HG03520 (cell line): ENCODE measurements around the gene SCG5.

ENCODE experiments used
- ATAC-seq: cut with Tn5 transposase; IDR thresholded peaks from one replicate; pipeline ENCODE4 v1.9.1; 2021; ENCODE audit warnings: mild to moderate bottlenecking, moderate library complexity; ENCODE audit not compliant: unreplicated experiment

The SCG5 gene

DNA sequence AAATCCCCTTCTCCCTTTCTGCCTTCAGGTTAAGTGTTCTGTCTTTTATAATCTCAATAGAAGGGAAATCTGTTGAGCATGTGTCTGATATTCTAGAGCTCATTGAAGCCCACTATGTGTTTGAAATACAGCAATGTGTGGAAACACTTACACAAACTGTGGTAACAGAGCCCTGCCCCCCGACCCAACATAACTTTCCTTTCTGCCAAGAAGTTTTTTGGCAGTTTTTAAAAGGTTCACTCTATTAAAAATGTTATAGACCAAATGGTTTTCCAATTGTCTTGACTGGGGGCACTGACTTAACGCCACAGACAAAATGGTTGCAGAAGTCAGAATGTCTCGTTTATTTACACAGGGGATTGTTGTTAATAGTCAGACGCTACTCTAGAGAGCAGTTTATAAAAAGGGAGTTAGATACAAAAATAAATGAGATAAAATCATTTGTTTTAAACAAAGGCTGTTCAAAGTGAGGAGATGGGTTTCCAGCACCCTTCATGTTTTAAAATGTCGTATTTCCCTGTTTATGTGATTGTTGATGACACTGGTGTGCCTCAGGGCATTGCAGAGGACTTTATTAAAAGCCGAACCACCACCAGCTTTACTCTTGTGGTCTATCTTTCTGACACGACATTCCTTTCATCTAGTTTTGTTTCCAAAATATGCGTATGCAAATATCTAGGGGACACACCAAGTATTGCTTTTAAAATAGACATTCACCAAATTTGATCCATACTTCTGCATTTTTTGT is 49.6 kb downstream of the SCG5 start:
- no peak for ATAC-seq

DNA sequence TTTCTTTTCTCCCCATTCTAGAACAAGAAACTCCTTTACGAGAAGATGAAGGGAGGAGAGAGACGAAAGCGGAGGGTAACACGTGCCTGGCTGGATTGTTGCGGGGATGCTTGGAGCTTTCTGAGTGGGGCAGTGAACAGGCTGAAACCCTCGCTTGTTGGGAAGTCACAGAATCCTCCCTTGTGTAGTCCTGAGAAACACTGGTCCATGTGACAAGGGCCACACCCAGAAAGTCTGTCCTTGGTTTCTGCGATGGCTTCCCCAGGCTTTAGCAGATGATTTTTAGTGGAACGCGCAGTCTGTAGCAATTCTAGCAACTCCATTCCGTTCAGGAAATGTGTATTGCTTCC is 50.2 kb downstream of the SCG5 start:
- no peak for ATAC-seq

DNA sequence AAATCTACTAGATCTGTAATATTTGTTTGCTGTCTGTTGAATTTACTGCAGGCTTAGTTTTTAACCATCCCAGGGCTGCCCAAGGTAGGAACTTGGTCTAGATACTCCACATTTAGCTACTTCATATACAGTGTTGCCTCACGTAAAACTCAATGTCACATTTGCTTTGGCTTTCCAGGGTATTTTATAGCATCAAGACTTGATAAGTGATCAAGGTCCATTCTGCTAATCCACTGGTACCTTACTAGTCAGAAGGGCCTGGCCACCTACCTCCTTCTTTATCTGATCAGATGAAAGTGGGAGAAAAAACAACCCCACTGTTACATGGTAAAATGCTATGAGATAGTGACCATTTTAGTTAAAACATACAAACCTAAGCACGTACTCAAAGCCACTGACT is 50.8 kb downstream of the SCG5 start:
- no peak for ATAC-seq

DNA sequence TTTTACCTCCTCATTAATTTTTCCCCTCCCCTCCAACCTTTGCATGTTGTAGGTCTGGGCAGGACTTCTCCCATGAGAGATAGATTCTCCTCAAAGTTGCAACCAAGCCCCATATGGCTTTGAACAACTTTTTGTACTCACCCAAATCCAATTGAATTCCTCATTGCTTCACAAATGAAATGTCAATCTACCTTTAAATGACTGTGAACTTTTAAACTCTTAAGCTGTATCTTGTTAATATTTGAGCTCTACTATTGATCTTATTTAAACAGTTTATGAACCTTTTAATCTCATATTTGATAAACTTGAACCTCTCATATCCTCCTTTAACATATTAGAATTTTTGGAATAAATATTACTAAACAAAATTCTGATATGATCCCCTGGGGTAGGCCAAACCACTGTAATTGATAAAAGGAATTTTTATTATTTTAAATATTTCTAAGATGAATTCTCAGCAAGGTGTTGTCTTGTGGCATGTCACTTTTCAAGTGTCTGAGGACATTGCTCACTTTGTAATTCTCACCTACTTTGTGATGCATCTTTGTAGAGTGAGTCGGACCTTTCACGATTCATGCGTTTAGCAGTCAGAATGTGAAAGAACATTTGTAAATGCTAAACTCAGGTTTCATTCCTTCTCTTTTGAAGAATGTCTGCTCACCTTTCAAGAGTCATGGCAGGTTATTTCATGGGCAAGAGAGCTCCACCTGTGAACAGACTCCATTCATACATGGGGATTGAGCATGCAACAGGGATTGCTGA is 52.9 kb downstream of the SCG5 start:
- no peak for ATAC-seq

GRCh38 chr15:32698773-32699390 is 57.4 kb downstream of the SCG5 start:
- ATAC-seq: no peak

DNA sequence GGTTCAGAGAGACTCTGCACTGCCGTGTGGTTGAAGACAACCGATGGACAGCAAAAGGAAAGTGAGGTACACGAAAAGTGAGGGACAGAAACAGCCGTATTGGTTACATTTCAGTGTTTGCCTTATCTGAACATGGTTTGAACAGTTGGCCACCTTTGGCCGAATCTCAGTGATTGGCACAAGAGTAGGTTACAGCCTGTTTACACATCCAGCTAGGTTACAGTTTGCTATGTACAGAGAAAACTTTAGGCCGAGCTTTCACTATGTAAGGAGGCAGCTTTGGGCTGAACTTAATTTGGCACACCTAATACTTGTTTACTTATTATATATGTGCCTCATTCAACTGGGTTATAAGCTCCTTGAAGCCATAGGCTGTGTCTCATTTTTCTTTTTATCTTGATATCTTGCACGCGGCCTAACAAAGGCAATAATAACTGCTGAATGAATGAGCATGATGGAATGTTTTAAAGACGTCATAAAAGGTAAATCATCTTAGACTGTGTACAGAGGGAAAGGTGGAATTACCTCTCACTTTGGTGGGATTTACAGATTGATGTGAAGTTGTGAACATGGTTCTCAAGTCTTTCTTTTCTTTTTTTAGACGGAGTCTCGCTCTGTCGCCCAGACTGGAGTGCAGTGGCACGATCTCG is 59.1 kb downstream of the SCG5 start:
- ATAC-seq: no peak

GRCh38 chr15:32701863-32702262 is 60.4 kb downstream of the SCG5 start:
- ATAC-seq: no peak

GRCh38 chr15:32704395-32704981 is 63.0 kb downstream of the SCG5 start:
- no peak for ATAC-seq

DNA sequence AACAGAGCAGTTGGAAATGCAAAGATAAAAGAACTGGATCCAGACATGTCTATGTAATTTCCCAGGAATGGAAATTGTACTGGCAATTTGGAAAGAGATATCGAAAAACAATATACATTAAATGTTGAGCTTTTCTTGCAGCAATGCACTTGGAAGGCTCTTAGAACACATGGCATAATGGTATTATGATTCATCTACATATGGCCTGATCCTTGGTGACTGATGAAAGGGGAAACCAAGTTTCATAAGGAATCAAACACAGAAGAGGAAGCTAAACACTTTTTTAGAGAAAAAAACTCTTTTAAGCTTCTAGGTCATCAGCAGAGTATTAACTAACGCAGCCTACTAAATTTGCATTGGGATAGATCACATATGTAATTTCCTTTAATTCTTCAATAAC is 63.9 kb downstream of the SCG5 start:
- ATAC-seq: no peak

DNA sequence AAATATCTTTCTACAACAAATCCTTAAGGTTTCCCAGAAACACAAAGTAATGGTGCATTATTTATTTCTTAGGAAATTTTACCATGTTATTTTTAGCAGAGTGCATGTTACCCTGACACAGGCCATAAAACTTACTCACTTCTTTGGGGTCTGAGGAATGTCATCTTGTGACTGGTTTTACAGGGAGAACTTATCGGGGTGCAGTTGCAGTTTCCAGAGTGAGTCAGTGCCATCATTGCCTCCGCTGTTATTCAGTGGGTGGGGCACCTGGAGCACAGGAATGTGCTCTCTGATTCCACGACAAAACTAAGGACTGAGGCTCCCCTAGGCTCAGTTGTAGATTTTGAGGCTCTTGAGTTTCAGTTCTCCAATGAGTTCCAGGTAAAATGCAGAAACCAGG is 65.2 kb downstream of the SCG5 start:
- no peak for ATAC-seq

DNA sequence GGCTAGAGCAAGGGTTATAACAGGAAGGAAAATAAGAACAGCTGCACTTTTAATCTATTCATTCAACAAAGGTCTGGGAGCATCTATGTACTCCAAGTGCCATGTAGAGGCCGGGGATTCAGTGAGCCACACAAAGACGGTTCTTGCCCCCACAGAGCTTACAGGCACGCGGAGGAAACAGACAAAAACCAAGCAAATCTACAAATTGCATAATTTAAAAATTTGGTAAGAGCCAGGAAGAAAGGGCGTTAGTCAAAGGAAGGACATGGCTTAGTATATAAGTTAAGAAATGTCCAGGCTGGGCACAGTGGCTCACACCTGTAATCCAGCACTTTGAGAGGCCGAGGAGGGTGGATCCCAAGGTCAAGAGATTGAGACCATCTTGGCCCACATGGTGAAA is 65.9 kb downstream of the SCG5 start:
- no peak for ATAC-seq

DNA sequence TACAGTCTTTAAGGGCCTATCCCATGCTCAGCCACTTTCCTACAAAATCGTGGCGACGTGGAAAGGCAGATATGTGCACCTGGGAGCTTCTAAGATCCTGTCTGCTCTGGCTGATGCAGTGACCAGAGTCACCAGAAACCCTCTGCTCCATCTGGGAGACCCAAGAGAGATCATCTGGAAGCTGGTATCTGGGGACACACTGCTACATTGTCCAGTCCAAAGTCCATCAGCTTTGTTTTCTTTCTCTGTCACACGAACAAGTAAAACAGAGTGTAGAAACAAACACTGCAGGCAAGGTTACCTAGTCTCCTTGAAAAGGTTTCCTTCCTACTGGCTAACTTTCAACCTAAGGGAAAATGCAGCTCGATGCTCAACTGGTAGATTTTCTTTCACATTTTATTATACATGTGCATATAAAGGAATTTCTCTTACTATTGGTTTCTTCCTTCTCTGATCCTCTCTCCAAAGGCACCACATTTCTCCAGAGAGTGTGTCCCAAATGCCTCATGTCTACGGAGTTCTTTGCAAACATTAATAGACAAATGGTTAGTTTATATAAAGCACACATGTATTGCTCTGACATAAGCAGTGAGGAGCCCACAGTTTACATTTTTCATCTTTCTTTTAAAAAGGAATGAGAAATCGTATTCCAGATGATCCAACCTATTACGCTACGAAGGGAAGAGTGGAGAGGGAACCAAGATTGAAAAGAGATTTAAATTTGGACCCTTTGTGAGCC is 68.0 kb downstream of the SCG5 start:
- no peak for ATAC-seq

GRCh38 chr15:32715276-32715675 is 73.8 kb downstream of the SCG5 start:
- no peak for ATAC-seq

DNA sequence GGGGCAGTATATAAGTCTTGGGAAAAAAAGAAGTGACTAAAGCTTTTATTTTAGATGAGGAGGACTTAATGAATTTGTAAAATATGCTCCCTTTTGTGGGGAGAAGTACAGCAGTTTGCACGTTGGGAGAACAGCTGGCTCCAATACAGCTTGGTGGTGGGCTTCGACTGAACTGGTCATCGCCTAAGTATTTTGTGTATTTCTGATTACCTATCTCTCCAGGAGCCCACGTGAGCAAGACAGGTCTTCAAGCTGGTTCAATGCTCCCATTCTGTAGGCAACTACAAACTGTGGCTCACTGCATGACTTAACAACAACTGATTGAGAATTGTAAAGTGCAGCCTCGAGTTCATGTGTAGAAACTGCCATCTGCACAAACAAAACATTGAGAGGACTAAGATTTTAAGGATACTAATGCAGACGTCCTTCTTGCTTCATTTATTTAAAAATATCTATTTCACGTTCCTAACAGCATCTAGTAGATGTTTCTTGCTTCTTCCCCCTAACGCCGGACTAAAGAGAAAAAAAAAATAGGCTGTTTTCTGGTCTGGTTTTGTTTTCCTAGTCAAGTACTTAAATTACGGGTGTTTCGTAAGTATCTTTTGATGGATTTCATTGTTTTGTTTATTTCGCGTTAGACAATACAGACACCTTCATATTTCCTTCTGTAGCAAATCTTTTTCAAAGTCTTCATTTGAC is 74.9 kb downstream of the SCG5 start:
- ATAC-seq: no peak

DNA sequence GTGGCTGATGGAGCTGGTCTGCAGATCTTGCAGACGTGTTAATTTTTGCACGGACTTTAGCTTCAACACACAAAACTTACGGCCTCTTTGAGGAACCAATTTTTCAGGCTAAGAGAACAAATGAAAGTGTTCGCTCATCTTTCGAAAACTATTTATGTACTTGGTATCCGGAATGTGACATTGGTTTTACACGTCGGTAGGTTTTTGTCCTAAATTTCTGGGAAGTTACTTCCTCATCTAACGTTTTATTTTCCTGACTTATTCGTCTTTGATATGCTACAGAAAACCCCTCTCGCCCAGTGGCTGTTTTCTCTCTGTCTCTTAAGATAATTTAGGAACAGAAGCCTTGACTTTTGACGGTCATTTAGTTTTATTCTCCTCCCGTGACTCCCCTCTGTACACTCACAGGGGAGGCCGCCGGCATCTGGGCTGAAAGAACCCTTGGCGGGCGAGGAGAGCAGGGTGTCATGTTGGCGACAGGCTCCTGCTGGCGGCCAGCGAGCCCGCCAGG is 75.5 kb downstream of the SCG5 start:
- no peak for ATAC-seq

- no peak for ATAC-seq
These were observed 76.1 kb downstream of the SCG5 start, which contains the start of gene GREM1 for GRCh38 chr15:32717426-32718226. Gene GREM1 (plus strand): TSS chr15:32718004. CDS start chr15:32730691, 12,687 bp downstream.

DNA sequence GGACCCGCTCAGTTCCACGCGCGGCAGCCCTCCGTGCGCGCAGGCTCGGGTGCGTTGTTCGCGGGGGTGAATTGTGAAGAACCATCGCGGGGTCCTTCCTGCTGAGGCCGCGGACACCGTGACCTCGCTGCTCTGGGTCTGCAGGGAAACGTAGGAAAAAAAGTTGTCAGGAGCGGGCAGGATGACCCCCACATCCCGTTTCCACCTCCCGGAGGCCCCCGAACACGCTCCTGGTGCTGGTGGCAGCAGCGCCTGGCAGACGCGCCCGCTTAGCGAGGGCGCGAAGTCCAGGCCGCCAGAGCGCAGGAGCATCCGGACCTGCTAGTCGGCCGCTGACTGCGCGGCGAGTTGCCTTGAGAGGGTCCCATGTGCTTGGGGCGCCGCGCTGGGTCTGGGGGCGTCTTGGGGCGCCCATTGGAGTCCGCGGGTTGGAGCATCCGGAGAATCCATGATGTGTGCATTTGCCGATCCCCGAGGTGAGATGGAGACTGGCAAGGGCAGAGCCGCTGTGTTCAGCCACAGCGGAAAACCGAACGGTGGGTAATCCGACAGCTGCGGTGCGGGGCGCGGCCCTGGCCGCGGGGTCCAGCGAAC is 76.8 kb downstream of the SCG5 start:
- no peak for ATAC-seq
